Measurements from ENCODE around the gene PLIN4.

Gene PLIN4

DNA sequence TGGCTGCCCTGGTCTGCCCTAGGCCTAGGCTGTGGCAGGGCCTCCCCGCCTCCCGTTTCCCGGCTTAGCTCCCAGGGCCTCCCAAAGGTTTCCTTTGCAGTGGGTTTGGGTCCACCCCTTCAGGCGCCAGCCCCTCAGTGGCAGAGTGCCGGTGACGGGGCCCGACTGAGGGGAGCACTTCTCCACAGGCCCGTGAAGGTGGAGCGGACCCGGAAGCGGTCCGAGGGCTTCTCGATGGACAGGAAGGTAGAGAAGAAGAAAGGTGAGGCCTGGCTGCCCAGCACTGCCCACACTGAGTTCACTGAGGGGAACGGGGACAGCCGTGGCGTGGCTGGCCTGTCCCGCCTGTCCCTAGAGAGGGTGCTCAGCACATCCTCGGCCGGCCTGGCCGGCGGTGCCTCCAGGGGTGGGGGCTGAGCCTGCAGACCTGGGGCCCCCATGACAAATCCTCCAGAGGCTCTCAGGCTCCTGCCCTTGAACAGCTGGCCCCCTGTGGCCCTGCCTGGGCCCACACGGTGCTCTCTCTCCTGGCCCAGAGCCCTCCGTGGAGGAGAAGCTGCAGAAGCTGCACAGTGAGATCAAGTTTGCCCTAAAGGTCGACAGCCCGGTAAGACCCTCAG lies 20.4 kb downstream of the PLIN4 start:
- H3K27me3 ChIP-seq (ENCODE audit: control insufficient read depth, low read length): no peaks in the 10 kb centered on the region
- H3K36me3 ChIP-seq (ENCODE audit: control insufficient read depth, low read length): peaks cover 25% of the 10 kb centered on the region
- H3K4me2 ChIP-seq (ENCODE audit: low read length): no peak overlapping the region
- no peaks in the 10 kb centered on the region for H3K9me3 ChIP-seq (ENCODE audit: control insufficient read depth, insufficient read depth, low read length)
- H3K79me2 ChIP-seq (ENCODE audit: control insufficient read depth, low read length): no peaks in the 10 kb centered on the region
- no peaks in the 10 kb centered on the region for H3K9me2 ChIP-seq (replicated peaks; ENCODE audit: control insufficient read depth, low read length)
- no peak overlapping the region for H3K4me3 ChIP-seq (ENCODE audit: low read length)
- H3K27ac ChIP-seq (ENCODE audit: low read depth, low read length): no peak overlapping the region
- H3K4me1 ChIP-seq (ENCODE audit: control insufficient read depth, low read length): no peaks in the 10 kb centered on the region
- TF ChIP-seq, protein P1, sequence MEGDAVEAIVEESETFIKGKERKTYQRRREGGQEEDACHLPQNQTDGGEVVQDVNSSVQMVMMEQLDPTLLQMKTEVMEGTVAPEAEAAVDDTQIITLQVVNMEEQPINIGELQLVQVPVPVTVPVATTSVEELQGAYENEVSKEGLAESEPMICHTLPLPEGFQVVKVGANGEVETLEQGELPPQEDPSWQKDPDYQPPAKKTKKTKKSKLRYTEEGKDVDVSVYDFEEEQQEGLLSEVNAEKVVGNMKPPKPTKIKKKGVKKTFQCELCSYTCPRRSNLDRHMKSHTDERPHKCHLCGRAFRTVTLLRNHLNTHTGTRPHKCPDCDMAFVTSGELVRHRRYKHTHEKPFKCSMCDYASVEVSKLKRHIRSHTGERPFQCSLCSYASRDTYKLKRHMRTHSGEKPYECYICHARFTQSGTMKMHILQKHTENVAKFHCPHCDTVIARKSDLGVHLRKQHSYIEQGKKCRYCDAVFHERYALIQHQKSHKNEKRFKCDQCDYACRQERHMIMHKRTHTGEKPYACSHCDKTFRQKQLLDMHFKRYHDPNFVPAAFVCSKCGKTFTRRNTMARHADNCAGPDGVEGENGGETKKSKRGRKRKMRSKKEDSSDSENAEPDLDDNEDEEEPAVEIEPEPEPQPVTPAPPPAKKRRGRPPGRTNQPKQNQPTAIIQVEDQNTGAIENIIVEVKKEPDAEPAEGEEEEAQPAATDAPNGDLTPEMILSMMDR (IDR thresholded peaks at IDR 0.05; ENCODE audit: low read depth, low read length, poor library complexity, severe bottlenecking): no peak
- TF ChIP-seq EZH2phosphoT487 (IDR thresholded peaks at IDR 0.05; ENCODE audit: borderline replicate concordance, low read length): no peak
- H3F3A ChIP-seq (ENCODE audit: control insufficient read depth, insufficient read depth): no peaks in the 10 kb centered on the region
- no peaks in the 10 kb centered on the region for H4K20me1 ChIP-seq (ENCODE audit: control insufficient read depth, insufficient read depth, low read depth, low read length)

GRCh38 chr19:4496304-4496703 lies 22.0 kb downstream of the PLIN4 start:
- Histone ChIP-seq H3K79me2 (ENCODE audit: control insufficient read depth, low read length) (no peaks in the 10 kb centered on the region), H3K4me2 (ENCODE audit: low read length) (no peak overlapping the region), H3K9me3 (ENCODE audit: control insufficient read depth, insufficient read depth, low read length) (no peaks in the 10 kb centered on the region), H3K36me3 (ENCODE audit: control insufficient read depth, low read length) (peaks cover 41% of the 10 kb centered on the region), H4K20me1 (ENCODE audit: control insufficient read depth, insufficient read depth, low read depth, low read length) (no peaks in the 10 kb centered on the region), H3K27me3 (ENCODE audit: control insufficient read depth, low read length) (no peaks in the 10 kb centered on the region), H3K4me3 (ENCODE audit: low read length) (no peak overlapping the region), H3K9me2 (replicated peaks; ENCODE audit: control insufficient read depth, low read length) (no peaks in the 10 kb centered on the region), H3K4me1 (ENCODE audit: control insufficient read depth, low read length) (no peaks in the 10 kb centered on the region), H3K27ac (ENCODE audit: low read depth, low read length) (no peak overlapping the region), H3F3A (ENCODE audit: control insufficient read depth, insufficient read depth) (no peaks in the 10 kb centered on the region)
- TF ChIP-seq, protein P1 (IDR thresholded peaks at IDR 0.05; ENCODE audit: low read depth, low read length, poor library complexity, severe bottlenecking): no peak
- no peak for TF ChIP-seq EZH2phosphoT487 (IDR thresholded peaks at IDR 0.05; ENCODE audit: borderline replicate concordance, low read length)

DNA sequence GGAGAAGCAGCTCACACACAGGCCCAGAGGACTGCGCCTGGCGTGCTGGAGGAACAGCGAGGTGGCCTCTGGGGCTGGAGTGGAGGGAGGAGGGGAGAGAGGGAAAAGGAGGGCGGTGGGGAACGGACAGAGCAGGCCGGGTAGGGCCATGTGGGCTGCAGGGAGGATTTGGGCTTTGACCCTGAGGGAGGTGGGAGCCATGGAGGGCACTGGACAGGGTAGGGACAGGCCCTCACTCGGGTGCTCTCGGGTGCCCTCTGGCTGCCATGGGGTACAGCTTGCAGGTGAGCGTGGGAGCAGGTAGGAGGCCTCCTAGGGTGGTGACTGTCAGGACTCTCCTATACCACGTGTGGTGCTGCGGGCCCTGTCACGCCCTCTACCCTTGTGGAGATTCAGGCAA lies 22.8 kb downstream of the PLIN4 start:
- H3K9me2 ChIP-seq (replicated peaks; ENCODE audit: control insufficient read depth, low read length): no peaks in the 10 kb centered on the region
- no peaks in the 10 kb centered on the region for H4K20me1 ChIP-seq (ENCODE audit: control insufficient read depth, insufficient read depth, low read depth, low read length)
- no peaks in the 10 kb centered on the region for H3K4me1 ChIP-seq (ENCODE audit: control insufficient read depth, low read length)
- TF ChIP-seq, protein P1 (IDR thresholded peaks at IDR 0.05; ENCODE audit: low read depth, low read length, poor library complexity, severe bottlenecking): peak; percentile 58
- TF ChIP-seq EZH2phosphoT487 (IDR thresholded peaks at IDR 0.05; ENCODE audit: borderline replicate concordance, low read length): no peak
- H3K4me3 ChIP-seq (ENCODE audit: low read length): no peak overlapping the region
- H3K79me2 ChIP-seq (ENCODE audit: control insufficient read depth, low read length): no peaks in the 10 kb centered on the region
- H3K4me2 ChIP-seq (ENCODE audit: low read length): no peak overlapping the region
- no peaks in the 10 kb centered on the region for H3K9me3 ChIP-seq (ENCODE audit: control insufficient read depth, insufficient read depth, low read length)
- no peaks in the 10 kb centered on the region for H3F3A ChIP-seq (ENCODE audit: control insufficient read depth, insufficient read depth)
- no peaks in the 10 kb centered on the region for H3K27me3 ChIP-seq (ENCODE audit: control insufficient read depth, low read length)
- peaks cover 43% of the 10 kb centered on the region for H3K36me3 ChIP-seq (ENCODE audit: control insufficient read depth, low read length)
- no peak overlapping the region for H3K27ac ChIP-seq (ENCODE audit: low read depth, low read length)
